RWPE1 (cell line): Measurements from ENCODE around the gene TMBIM6.

Source experiments
- CTCF ChIA-PET: fragments of 350-600 bp; sonication (Branson Sonifier 250); formaldehyde crosslinking; extraction: SDS; loops from one replicate; lab custom pipeline; 2021; lab: Yijun Ruan, JAX
- POLR2A ChIA-PET: fragments of 400-600 bp; formaldehyde crosslinking; extraction: SDS; loops from one replicate; lab custom pipeline; 2020; ENCODE audit warnings: antibody characterized with exemption; ENCODE audit not compliant: low non-redundant PET; lab: Yijun Ruan, JAX
- DNase-seq: peaks from one replicate; pipeline ENCODE4 v3.0.0; 2012; ENCODE audit warnings: low spot score
- H3K27ac ChIP-seq: fragments of 450-650 bp; 2 replicates; pipeline ENCODE4 v1.5.1; 2017
- CTCF ChIP-seq: fragments of 450-650 bp; conservative IDR thresholded peaks from 2 replicates; pipeline ENCODE4 v1.5.1; 2017; ENCODE audit warnings: low read depth, mild to moderate bottlenecking

Gene TMBIM6

GRCh38 chr12:49740930-49741881, at the start of gene TMBIM6:
TSS of gene TMBIM6 (plus strand) at chr12:49741557. CDS start at chr12:49752494, 10,937 bp downstream.
- peak within 1 kb of the TSS; percentile 98 for H3K27ac ChIP-seq
- TF ChIP-seq CTCF, result peak; percentile 97
- CTCF ChIA-PET, result interaction anchor here (0.5 to 1.3 kb wide), 20 partner anchors 9 to 1964 kb away, joined by 3 to 7 read pairs (median 3); no protein-coding TSS in a partner anchor
- DNase-seq, result peak; percentile 97
- POLR2A ChIA-PET, result interaction anchor here (0.5 to 1.3 kb wide), 4 partner anchors 29 to 174 kb away, joined by 3 to 4 read pairs (median 4); partner anchors contain the start of gene NCKAP5L

GRCh38 chr12:49692851-49693250, 48.5 kb upstream of the TMBIM6 start:
- no peak for DNase-seq
- POLR2A ChIA-PET, result no interaction called here
- TF ChIP-seq CTCF, result no peak
- CTCF ChIA-PET, result no interaction called here
- no peak overlapping the region for H3K27ac ChIP-seq

DNA sequence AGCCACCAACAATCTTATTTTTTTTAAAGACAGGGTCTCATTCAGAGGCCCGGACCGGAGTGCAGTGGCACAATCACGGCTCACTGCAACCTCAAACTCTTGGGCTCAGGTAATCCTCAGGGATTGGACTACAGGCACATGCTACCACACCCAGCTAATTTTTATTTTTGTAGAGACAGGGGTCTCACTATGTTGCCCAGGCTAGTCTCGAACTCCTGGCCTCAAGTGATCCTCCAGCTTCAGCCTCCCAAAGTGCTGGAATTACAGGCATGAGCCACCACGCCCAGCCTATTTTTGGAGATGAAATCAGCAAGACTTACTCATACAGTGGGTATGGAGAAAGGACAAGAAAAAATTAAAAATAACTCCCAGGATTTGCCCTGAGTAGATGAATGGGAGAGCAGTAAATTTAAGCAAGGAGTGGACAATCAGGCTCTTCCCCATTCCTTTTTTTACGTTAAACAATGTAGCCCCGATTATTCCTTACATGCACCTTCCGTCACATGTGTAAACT, 47.4 kb upstream of the TMBIM6 start:
- ChIA-PET POLR2A (no interaction called here), CTCF (interaction anchor here (0.7 kb wide), 1 partner anchor 60 kb away, joined by 3 read pairs; no protein-coding TSS in a partner anchor)
- H3K27ac ChIP-seq, result no peak overlapping the region
- TF ChIP-seq CTCF, result no peak
- no peak for DNase-seq

DNA sequence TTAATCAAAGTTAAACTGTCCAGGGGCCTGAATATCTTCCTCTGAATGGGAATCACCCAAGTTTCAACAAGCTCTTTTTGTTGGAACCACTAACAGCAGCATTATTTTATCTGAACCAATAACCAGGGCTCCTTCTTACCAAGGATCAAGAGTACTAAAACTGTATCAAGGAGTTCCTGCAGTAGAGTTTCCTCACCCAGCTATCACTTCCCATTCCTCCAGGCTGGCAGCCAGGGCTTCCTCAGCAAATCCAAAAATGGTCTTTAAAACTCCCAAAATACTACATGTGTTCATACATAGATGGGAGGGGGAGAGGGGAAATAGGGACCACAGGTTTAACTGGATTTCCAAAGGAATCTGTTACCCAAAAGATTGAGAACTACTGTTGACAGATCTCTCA, 44.6 kb upstream of the TMBIM6 start:
- H3K27ac ChIP-seq, result no peak overlapping the region
- CTCF ChIA-PET, result no interaction called here
- no peak for DNase-seq
- no peak for TF ChIP-seq CTCF
- POLR2A ChIA-PET, result no interaction called here

DNA sequence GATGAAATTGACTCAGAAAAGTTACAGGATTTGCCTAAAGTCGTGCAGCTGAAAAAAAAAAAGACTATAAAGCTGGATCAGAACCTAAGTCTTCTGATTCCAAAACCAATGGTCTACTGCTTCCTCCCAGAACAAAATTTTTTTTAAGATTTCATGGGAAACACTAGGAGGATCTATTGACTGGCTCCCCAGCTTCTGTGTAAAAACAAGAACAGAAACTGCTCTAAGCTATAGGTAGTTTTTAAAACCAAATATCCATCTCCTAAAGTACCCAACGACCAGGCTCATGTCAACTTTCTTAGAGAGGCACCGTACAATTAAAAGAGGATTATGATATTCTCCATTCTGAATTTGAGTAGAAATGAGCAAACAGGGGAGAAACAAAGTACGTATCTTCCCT, 43.5 kb upstream of the TMBIM6 start:
- ChIA-PET CTCF (interaction anchor here (1.0 to 1.1 kb wide), 2 partner anchors 339 to 350 kb away, joined by 3 read pairs; no protein-coding TSS in a partner anchor), POLR2A (no interaction called here)
- H3K27ac ChIP-seq, result no peak overlapping the region
- no peak for DNase-seq
- no peak for TF ChIP-seq CTCF
